Esophagus squamous epithelium (tissue), 4 donors: ENCODE data around the gene SMIM21.

Source experiments
- POLR2A ChIP-seq, 4 donors: fragments of 450-650 bp; IDR thresholded peaks; one replicate each; pipeline ENCODE4 v1.6.1; 2017; ENCODE audit warnings: antibody characterized with exemption in 4 of 4, mild to moderate bottlenecking in 4 of 4, moderate library complexity in 3 of 4
- TF ChIP-seq, protein P1 (sequence below), 6 experiments: fragments of 450-650 bp in 4 of 6; fragments of 200-600 bp in 2 of 6; sonication (generic) in 2 of 6; IDR thresholded peaks; one replicate each; pipeline ENCODE4 v1.5.1; 2016 to 2019; ENCODE audit warnings: antibody characterized with exemption in 6 of 6, mild to moderate bottlenecking in 4 of 6, moderate library complexity in 4 of 6

DNA sequence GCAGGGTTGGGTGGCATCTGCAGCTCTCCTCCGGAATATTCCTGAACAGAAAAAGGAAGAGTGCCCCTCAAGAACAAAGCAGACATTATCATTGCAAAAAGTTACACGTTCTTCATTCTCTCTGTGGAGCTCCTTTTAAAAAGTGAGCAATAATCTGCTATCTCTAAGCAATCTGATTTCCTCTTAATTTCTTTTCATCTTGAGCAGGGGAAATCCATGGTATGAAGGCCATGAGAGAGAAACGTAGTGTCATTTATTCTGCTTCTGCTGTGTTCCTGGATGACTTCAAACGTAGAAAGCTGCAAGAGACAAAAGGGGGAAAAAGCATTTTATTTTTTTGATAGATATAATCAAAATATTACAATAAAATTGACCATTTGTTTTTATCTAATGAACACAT, 16.9 kb downstream of the SMIM21 start:
- TF ChIP-seq, protein P1, sequence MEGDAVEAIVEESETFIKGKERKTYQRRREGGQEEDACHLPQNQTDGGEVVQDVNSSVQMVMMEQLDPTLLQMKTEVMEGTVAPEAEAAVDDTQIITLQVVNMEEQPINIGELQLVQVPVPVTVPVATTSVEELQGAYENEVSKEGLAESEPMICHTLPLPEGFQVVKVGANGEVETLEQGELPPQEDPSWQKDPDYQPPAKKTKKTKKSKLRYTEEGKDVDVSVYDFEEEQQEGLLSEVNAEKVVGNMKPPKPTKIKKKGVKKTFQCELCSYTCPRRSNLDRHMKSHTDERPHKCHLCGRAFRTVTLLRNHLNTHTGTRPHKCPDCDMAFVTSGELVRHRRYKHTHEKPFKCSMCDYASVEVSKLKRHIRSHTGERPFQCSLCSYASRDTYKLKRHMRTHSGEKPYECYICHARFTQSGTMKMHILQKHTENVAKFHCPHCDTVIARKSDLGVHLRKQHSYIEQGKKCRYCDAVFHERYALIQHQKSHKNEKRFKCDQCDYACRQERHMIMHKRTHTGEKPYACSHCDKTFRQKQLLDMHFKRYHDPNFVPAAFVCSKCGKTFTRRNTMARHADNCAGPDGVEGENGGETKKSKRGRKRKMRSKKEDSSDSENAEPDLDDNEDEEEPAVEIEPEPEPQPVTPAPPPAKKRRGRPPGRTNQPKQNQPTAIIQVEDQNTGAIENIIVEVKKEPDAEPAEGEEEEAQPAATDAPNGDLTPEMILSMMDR (IDR thresholded peaks at IDR 0.05): no peak
- no peak for TF ChIP-seq POLR2A (IDR thresholded peaks at IDR 0.05)
